GM13976 (cell line): ENCODE measurements around the gene AMER1.

ENCODE experiments used
- DNase-seq: peaks from one replicate; pipeline ENCODE4 v3.0.0; 2012; ENCODE audit warnings: low spot score
- CTCF ChIP-seq: IDR thresholded peaks from 2 replicates; pipeline ENCODE4 v1.5.1; 2012; ENCODE audit warnings: borderline replicate concordance, mild to moderate bottlenecking; ENCODE audit not compliant: insufficient read depth; ENCODE audit errors: extremely low read depth, missing control alignments, control extremely low read depth
- in situ Hi-C: fragments of 300-500 bp; cut with MboI; formaldehyde crosslinking; loops from one replicate; pipeline ENCODE4 v1.12.0; 2022; ENCODE audit warnings: low sequenced_read_pairs, mixed read lengths, inconsistent platforms; ENCODE audit not compliant: unreplicated experiment

Gene AMER1

GRCh38 chrX:64152857-64153256 lies 52.7 kb downstream of the AMER1 start:
- DNase-seq = no peak
- in situ Hi-C loops = no loop called here
- no peak for TF ChIP-seq CTCF

GRCh38 chrX:64151911-64152310 lies 53.6 kb downstream of the AMER1 start:
- no peak for TF ChIP-seq CTCF
- in situ Hi-C loops = no loop called here
- DNase-seq = no peak

- TF ChIP-seq CTCF = no peak
- DNase-seq = no peak
- in situ Hi-C loops = no loop called here
Measured at GRCh38 chrX:64150775-64151174, 54.7 kb downstream of the AMER1 start.
